Ascending aorta (tissue), 2 donors: ENCODE data around the gene ZMIZ1. TPM values are rescaled to one million over a fixed set of nuclear protein-coding genes. Genes with fewer than 3 reads are reported as not detected.

Experiments used
- DNase-seq, 2 donors: peaks; one replicate each; pipeline ENCODE4 v3.0.0-alpha.2; 2019; ENCODE audit warnings: low spot score in 2 of 2
- H3K27ac ChIP-seq, 2 donors: fragments of 200-600 bp; sonication (generic); one replicate each; pipeline ENCODE4 v1.5.1; 2016 to 2017; ENCODE audit warnings: mild to moderate bottlenecking in 1 of 2
- H3K27me3 ChIP-seq: fragments of 200-600 bp; sonication (generic); one replicate; pipeline ENCODE4 v1.5.1; 2017
- H3K36me3 ChIP-seq, 2 donors: fragments of 200-600 bp; sonication (generic); one replicate each; pipeline ENCODE4 v1.5.1; 2016
- H3K4me1 ChIP-seq, 2 donors: fragments of 200-600 bp; sonication (generic); one replicate each; pipeline ENCODE4 v1.5.1; 2016 to 2017; ENCODE audit warnings: mild to moderate bottlenecking in 1 of 2
- H3K4me3 ChIP-seq, 2 donors: fragments of 200-600 bp; sonication (generic); one replicate each; pipeline ENCODE4 v1.5.1; 2016 to 2017; ENCODE audit warnings: mild to moderate bottlenecking in 1 of 2
- H3K9me3 ChIP-seq, 2 donors: fragments of 200-600 bp; sonication (generic); one replicate each; pipeline ENCODE4 v1.5.1; 2016
- CTCF ChIP-seq, 3 experiments: fragments of 200-600 bp in 2 of 3; fragments of 450-650 bp in 1 of 3; sonication (generic) in 2 of 3; IDR thresholded peaks; one replicate each; pipeline ENCODE4 v1.5.1; 2016 to 2019; ENCODE audit warnings: antibody characterized with exemption in 3 of 3, mild to moderate bottlenecking in 1 of 3, moderate library complexity in 1 of 3
- intact Hi-C: fragments of 100-400 bp; cut with DNase I; formaldehyde crosslinking; loops from one replicate; pipeline ENCODE4 v1.15.1; 2023
- total RNA-seq: library from RNA; depleted of rRNA; stranded (reverse); fragments of >200 nt; gene quantifications from one replicate; pipeline ENCODE4 v1.1.0, GENCODE V29; 2016

Gene ZMIZ1
- total RNA-seq, 1 donor from 2014 or later: 96.2 TPM

DNA sequence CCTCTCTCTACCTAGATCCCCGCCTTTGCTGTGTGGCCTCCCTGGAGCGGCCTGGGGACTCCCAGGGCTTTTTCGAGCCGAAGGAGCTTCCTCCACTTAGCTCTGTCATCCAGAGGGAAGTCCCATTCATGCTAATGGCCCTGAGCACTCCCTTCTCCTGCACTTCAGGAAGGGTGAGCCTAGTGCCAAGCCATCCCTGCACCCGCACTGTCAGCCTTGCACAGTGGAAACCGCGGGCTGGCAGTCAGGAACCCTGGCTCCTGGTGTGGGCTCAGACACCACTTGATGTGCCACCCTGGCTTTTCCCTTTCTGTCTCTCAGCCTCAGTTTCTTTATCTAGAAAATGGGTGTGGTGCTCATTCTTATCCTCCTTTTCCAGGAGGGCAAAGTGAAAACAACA is 131.6 kb downstream of the ZMIZ1 start:
- intact Hi-C loops: no loop called here
- H3K4me1 ChIP-seq: peaks cover 0 to under 1% of the 10 kb centered on the region in 2 donors
- H3K27me3 ChIP-seq: no peaks in the 10 kb centered on the region
- H3K27ac ChIP-seq: no peak overlapping the region
- no peak for DNase-seq
- peaks cover 17 to 41% of the 10 kb centered on the region in 2 donors for H3K36me3 ChIP-seq
- no peak overlapping the region for H3K4me3 ChIP-seq
- no peaks in the 10 kb centered on the region for H3K9me3 ChIP-seq
- no peak for TF ChIP-seq CTCF (IDR thresholded peaks at IDR 0.05)

DNA sequence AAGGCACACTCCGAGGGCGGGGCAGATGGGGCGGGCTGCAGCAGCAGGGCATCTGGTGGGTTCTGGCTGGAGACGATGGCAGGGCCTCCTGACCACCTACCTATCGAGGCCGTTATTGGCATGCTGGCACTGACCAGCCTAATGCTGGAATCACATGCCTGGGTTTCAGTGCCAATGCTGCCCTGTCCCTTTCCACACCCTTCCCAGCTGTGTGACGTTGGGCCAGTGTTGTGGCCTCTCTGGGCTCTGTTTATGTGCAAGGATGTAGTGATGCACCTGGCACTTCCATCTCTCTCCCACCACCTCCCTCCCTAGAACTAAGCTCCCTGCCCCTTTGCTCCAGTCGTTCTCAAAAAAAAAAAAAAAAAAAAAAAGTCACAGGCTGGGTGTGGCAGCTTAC is 132.9 kb downstream of the ZMIZ1 start:
- H3K27ac ChIP-seq: no peak overlapping the region
- no peaks in the 10 kb centered on the region for H3K27me3 ChIP-seq
- intact Hi-C loops: no loop called here
- no peaks in the 10 kb centered on the region for H3K4me1 ChIP-seq
- H3K4me3 ChIP-seq: no peak overlapping the region
- no peak for TF ChIP-seq CTCF (IDR thresholded peaks at IDR 0.05)
- no peak for DNase-seq
- peaks cover 23 to 49% of the 10 kb centered on the region in 2 donors for H3K36me3 ChIP-seq
- H3K9me3 ChIP-seq: no peaks in the 10 kb centered on the region

- DNase-seq: no peak
- Histone ChIP-seq H3K27me3 (no peaks in the 10 kb centered on the region), H3K4me3 (no peak overlapping the region), H3K27ac (no peak overlapping the region), H3K9me3 (no peaks in the 10 kb centered on the region), H3K4me1 (no peaks in the 10 kb centered on the region), H3K36me3 (peaks cover 27 to 54% of the 10 kb centered on the region in 2 donors)
- TF ChIP-seq CTCF (IDR thresholded peaks at IDR 0.05): peak in 1 of 3 experiments; percentile 42
- intact Hi-C loops: no loop called here
These were observed 133.6 kb downstream of the ZMIZ1 start for GRCh38 chr10:79202188-79203013.

GRCh38 chr10:79203014-79203644 is 134.4 kb downstream of the ZMIZ1 start:
- DNase-seq: no peak
- TF ChIP-seq CTCF (IDR thresholded peaks at IDR 0.05): no peak
- Histone ChIP-seq H3K4me1 (no peaks in the 10 kb centered on the region), H3K27me3 (no peaks in the 10 kb centered on the region), H3K9me3 (no peaks in the 10 kb centered on the region), H3K36me3 (peaks cover 32 to 57% of the 10 kb centered on the region in 2 donors), H3K27ac (no peak overlapping the region), H3K4me3 (no peak overlapping the region)
- intact Hi-C loops: no loop called here

DNA sequence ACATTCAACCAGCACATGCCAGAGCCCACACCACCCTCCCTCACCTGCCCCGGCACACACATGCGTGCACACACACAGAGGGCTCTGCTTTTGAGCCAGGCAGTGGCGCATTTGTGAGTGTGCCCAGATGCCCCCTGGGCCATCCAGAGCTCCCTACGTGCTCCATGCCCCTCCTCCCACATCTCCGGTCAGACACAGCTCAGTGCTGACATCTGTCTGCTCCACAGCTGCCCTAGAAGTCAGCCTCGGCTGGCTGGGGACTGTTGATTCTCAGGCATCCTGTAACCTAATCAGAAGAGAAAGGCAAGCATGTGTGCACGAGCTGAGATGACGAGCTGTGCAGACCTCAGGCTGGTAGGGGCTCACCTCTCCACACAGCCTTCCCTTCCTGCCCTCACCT is 135.1 kb downstream of the ZMIZ1 start:
- no peak for TF ChIP-seq CTCF (IDR thresholded peaks at IDR 0.05)
- Histone ChIP-seq H3K27me3 (no peaks in the 10 kb centered on the region), H3K4me1 (no peaks in the 10 kb centered on the region), H3K9me3 (no peaks in the 10 kb centered on the region), H3K36me3 (peaks cover 39 to 64% of the 10 kb centered on the region in 2 donors), H3K27ac (no peak overlapping the region), H3K4me3 (no peak overlapping the region)
- intact Hi-C loops: no loop called here
- no peak for DNase-seq
